Activated CD4-positive, alpha-beta T cell treated with anti-CD3 and anti-CD28 coated beads, Interleukin-2, amount 50 U/mL, for 16 hours (primary cell): ENCODE measurements around the gene IGFBP7.

Experiments
- DNase-seq: peaks from one replicate; pipeline ENCODE4 v3.0.0-alpha.2; 2020

IGFBP7 gene

GRCh38 chr4:57129477-57129876, 19.3 kb upstream of the IGFBP7 start:
- no peak for DNase-seq

GRCh38 chr4:57127361-57127760, 17.2 kb upstream of the IGFBP7 start:
- DNase-seq = no peak

GRCh38 chr4:57125996-57126395, 15.8 kb upstream of the IGFBP7 start:
- DNase-seq = no peak

GRCh38 chr4:57124145-57124544, 14.0 kb upstream of the IGFBP7 start:
- no peak for DNase-seq

GRCh38 chr4:57122959-57123358, 12.8 kb upstream of the IGFBP7 start:
- DNase-seq = no peak

GRCh38 chr4:57119054-57119651, 9.0 kb upstream of the IGFBP7 start:
- no peak for DNase-seq

- DNase-seq = no peak
Measured at GRCh38 chr4:57117491-57117890, 7.3 kb upstream of the IGFBP7 start.

- DNase-seq = no peak
Measured at GRCh38 chr4:57116245-57116644, 6.1 kb upstream of the IGFBP7 start.

GRCh38 chr4:57114973-57115372, 4.8 kb upstream of the IGFBP7 start:
- DNase-seq = no peak

GRCh38 chr4:57113870-57114269, 3.7 kb upstream of the IGFBP7 start:
- DNase-seq = no peak

GRCh38 chr4:57110640-57111511, 691 bp upstream of the IGFBP7 start:
- DNase-seq = peak; percentile 18

- no peak for DNase-seq
Measured at GRCh38 chr4:57109411-57109846, 756 bp downstream of the IGFBP7 start.

- no peak for DNase-seq
Measured at GRCh38 chr4:57106181-57106580, 4.0 kb downstream of the IGFBP7 start.

GRCh38 chr4:57104706-57105560, 5.3 kb downstream of the IGFBP7 start:
- no peak for DNase-seq

GRCh38 chr4:57103051-57103450, 7.1 kb downstream of the IGFBP7 start:
- DNase-seq = no peak

GRCh38 chr4:57102050-57102624, 8.0 kb downstream of the IGFBP7 start:
- no peak for DNase-seq

GRCh38 chr4:57100979-57101651, 9.1 kb downstream of the IGFBP7 start:
- DNase-seq = no peak

GRCh38 chr4:57099363-57099762, 10.8 kb downstream of the IGFBP7 start:
- no peak for DNase-seq

- DNase-seq = no peak
Measured at GRCh38 chr4:57098941-57099340, 11.2 kb downstream of the IGFBP7 start.

- no peak for DNase-seq
Measured at GRCh38 chr4:57098415-57098814, 11.8 kb downstream of the IGFBP7 start.

- DNase-seq = no peak
Measured at GRCh38 chr4:57097711-57098110, 12.5 kb downstream of the IGFBP7 start.

GRCh38 chr4:57095956-57096355, 14.2 kb downstream of the IGFBP7 start:
- no peak for DNase-seq

GRCh38 chr4:57095245-57095644, 14.9 kb downstream of the IGFBP7 start:
- DNase-seq = no peak
